ENCODE results near the gene ITGB8. TPM values are rescaled to one million over a fixed set of nuclear protein-coding genes. Genes with fewer than 3 reads are reported as not detected.

Gene ITGB8
- total RNA-seq, 1 donor, result 13.0 TPM

GRCh38 chr7:20447021-20447650 lies 116.4 kb downstream of the ITGB8 start:
- no peak overlapping the region for H3K4me3 ChIP-seq (ENCODE audit: low read depth, low read length)
- TF ChIP-seq CTCF (IDR thresholded peaks at IDR 0.05; ENCODE audit: insufficient read depth, low read depth, low read length), result no peak
- no peak for DNase-seq (ENCODE audit: low read depth)

DNA sequence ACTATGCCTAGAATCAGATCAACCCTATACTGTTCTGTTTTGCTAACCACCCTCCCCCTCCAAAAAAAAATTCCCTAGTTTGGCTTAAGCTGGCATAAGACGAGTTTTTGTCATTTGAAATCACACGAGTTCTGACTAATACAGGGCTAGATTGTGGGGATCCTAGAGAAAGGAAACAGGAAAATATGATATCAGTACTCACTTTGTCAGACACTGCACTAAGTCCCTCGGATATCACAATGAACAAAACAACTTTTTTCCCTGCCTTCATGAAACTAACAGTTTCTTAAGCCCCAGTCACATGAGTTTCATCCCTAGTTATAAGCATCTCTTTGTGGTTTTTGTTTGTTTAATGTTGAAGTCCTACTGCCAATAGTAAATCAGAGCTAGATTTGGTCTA lies 118.5 kb downstream of the ITGB8 start:
- no peak for TF ChIP-seq CTCF (IDR thresholded peaks at IDR 0.05; ENCODE audit: insufficient read depth, low read depth, low read length)
- DNase-seq (ENCODE audit: low read depth), result no peak

DNA sequence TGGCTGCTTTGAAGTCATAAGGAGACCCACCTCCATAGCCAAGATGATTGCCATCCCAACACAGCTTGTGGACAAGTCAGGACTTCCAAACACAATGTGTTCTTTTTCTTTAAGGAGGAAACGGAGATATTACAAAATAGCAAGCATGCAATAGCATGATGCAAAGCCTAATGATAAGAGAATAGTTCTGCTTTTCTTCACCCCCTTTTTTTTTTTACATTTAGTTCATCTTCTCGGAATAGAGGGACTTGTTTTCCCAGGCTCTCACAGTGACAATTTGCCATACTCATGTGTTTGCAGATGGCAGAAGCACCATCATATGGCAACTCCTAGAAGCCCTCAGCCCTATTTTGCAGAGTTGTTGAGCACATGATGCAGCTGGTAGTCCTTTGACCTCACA lies 119.8 kb downstream of the ITGB8 start:
- TF ChIP-seq CTCF (IDR thresholded peaks at IDR 0.05; ENCODE audit: insufficient read depth, low read depth, low read length), result no peak
- DNase-seq (ENCODE audit: low read depth), result no peak
- no peak overlapping the region for H3K4me3 ChIP-seq (ENCODE audit: low read depth, low read length)

More for the DNA sequence above, 118.5 kb downstream of the ITGB8 start:
- H3K4me3 ChIP-seq (ENCODE audit: low read depth, low read length), result no peak overlapping the region

- TF ChIP-seq CTCF (IDR thresholded peaks at IDR 0.05; ENCODE audit: insufficient read depth, low read depth, low read length), result no peak
- no peak overlapping the region for H3K4me3 ChIP-seq (ENCODE audit: low read depth, low read length)
- DNase-seq (ENCODE audit: low read depth), result no peak
Observed at GRCh38 chr7:20454202-20454601, 123.5 kb downstream of the ITGB8 start.

DNA sequence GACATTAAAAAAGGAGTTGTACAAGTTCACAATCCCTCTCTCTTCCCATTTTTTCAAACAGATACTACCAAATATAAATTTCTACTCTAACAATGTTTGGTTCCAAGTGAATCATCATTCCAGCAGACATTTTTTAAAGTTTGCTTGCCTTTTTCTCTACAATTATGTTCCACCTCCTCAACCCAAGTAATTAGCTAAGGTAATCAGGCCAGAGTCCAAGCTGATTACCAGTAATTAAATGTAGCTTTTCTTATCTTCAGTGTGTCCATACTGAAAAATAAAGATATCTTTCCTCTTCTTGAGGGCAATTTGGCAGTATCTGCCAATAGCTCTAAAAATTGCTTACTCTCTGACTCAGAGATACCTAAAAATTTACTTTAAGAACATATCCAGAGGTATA lies 126.0 kb downstream of the ITGB8 start:
- no peak overlapping the region for H3K4me3 ChIP-seq (ENCODE audit: low read depth, low read length)
- TF ChIP-seq CTCF (IDR thresholded peaks at IDR 0.05; ENCODE audit: insufficient read depth, low read depth, low read length), result no peak
- no peak for DNase-seq (ENCODE audit: low read depth)

GRCh38 chr7:20458521-20458920 lies 127.8 kb downstream of the ITGB8 start:
- DNase-seq (ENCODE audit: low read depth), result peak; percentile 27

More at GRCh38 chr7:20458521-20458920, 127.8 kb downstream of the ITGB8 start:
- no peak for TF ChIP-seq CTCF (IDR thresholded peaks at IDR 0.05; ENCODE audit: insufficient read depth, low read depth, low read length)
- no peak overlapping the region for H3K4me3 ChIP-seq (ENCODE audit: low read depth, low read length)

Data from fibroblast of villous mesenchyme (primary cell).